Gastroesophageal sphincter (tissue), 4 donors: ENCODE results near the gene WDCP. TPM values are rescaled to one million over a fixed set of nuclear protein-coding genes. Genes with fewer than 3 reads are reported as not detected.

Experiments used
- ATAC-seq: fragments of 150-250 bp; one replicate; pipeline ENCODE4 v1.9.1; 2016; ENCODE audit warnings: mild to moderate bottlenecking, moderate library complexity
- H3K27ac ChIP-seq, 4 donors: fragments of 200-600 bp; sonication (generic) in 3 of 4; 1 replicate in 3 of 4; 2 replicates in 1 of 4; pipeline ENCODE4 v1.5.1; 2016 to 2019
- H3K27me3 ChIP-seq: fragments of 200-600 bp; sonication (generic); one replicate; pipeline ENCODE4 v1.5.1; 2019
- H3K36me3 ChIP-seq, 2 donors: fragments of 200-600 bp; sonication (generic); one replicate each; pipeline ENCODE4 v1.5.1; 2019; ENCODE audit warnings: control low read depth in 1 of 2
- H3K4me1 ChIP-seq, 3 donors: fragments of 200-600 bp; sonication (generic); 1 replicate in 2 of 3; 2 replicates in 1 of 3; pipeline ENCODE4 v1.5.1; 2016 to 2019; ENCODE audit warnings: control low read depth in 2 of 3
- H3K4me3 ChIP-seq, 2 donors: fragments of 200-600 bp; sonication (generic); one replicate each; pipeline ENCODE4 v1.5.1; 2019; ENCODE audit warnings: mild to moderate bottlenecking in 1 of 2, moderate library complexity in 1 of 2
- H3K9me3 ChIP-seq, 3 donors: fragments of 200-600 bp; sonication (generic); one replicate each; pipeline ENCODE4 v1.5.1; 2017 to 2019; ENCODE audit warnings: control low read depth in 2 of 3
- CTCF ChIP-seq, 4 experiments: fragments of 200-600 bp in 2 of 4; fragments of 450-650 bp in 2 of 4; sonication (generic) in 1 of 4; IDR thresholded peaks; one replicate each; pipeline ENCODE4 v1.5.1; 2017 to 2019; ENCODE audit warnings: antibody characterized with exemption in 4 of 4, mild to moderate bottlenecking in 2 of 4, moderate library complexity in 2 of 4
- EP300 ChIP-seq: sonication (generic); formaldehyde crosslinking; IDR thresholded peaks from one replicate; pipeline ENCODE4 v1.6.1; 2017; ENCODE audit warnings: antibody characterized with exemption, mild to moderate bottlenecking
- POLR2A ChIP-seq, 2 donors: fragments of 450-650 bp; IDR thresholded peaks; one replicate each; pipeline ENCODE4 v1.6.1; 2017; ENCODE audit warnings: antibody characterized with exemption in 2 of 2, mild to moderate bottlenecking in 2 of 2, moderate library complexity in 1 of 2
- POLR2AphosphoS5 ChIP-seq: sonication (generic); formaldehyde crosslinking; IDR thresholded peaks from one replicate; pipeline ENCODE4 v1.6.1; 2017; ENCODE audit warnings: antibody characterized with exemption
- WGBS, 2 donors: methylation state at CpG; one replicate each; pipeline ENCODE4 v1.1.5; 2018; ENCODE audit warnings: low coverage in 1 of 2; 5-methylcytosine and 5-hydroxymethylcytosine counted together
- total RNA-seq, 4 donors: library from RNA; depleted of rRNA; stranded (reverse); fragments of >200 nt; gene quantifications; one replicate each; pipeline ENCODE4 v1.1.0, GENCODE V29; 2016

WDCP gene
- total RNA-seq, 4 donors from 2014 or later = 5.9 to 7.3 (median 6.4) TPM

GRCh38 chr2:24007693-24008092, 39.5 kb downstream of the WDCP start:
- Histone ChIP-seq H3K4me3 (no peak overlapping the region), H3K27ac (no peak overlapping the region), H3K36me3 (peaks cover 0 to 4% of the 10 kb centered on the region in 2 donors), H3K9me3 (no peaks in the 10 kb centered on the region), H3K27me3 (peaks cover 37% of the 10 kb centered on the region), H3K4me1 (peaks cover 0 to 18% (median 8%) of the 10 kb centered on the region in 3 donors)
- ATAC-seq = no peak
- TF ChIP-seq POLR2A (IDR thresholded peaks at IDR 0.05) (no peak), CTCF (IDR thresholded peaks at IDR 0.05) (no peak), EP300 (no peak), POLR2AphosphoS5 (no peak)

GRCh38 chr2:23994567-23994966, 52.6 kb downstream of the WDCP start:
- WGBS, 2 donors = 17 to 24% methylated on average over 1 of the region's 1 CpG
- Histone ChIP-seq H3K9me3 (no peaks in the 10 kb centered on the region), H3K27ac (no peak overlapping the region), H3K4me1 (no peaks in the 10 kb centered on the region), H3K4me3 (no peak overlapping the region), H3K27me3 (no peaks in the 10 kb centered on the region), H3K36me3 (peaks cover 0 to 28% of the 10 kb centered on the region in 2 donors)
- no peak for ATAC-seq
- TF ChIP-seq POLR2A (IDR thresholded peaks at IDR 0.05) (no peak), CTCF (IDR thresholded peaks at IDR 0.05) (no peak), POLR2AphosphoS5 (no peak), EP300 (no peak)

- 99 to 100% methylated on average over 7 to 8 of the region's 8 CpGs for whole genome bisulfite sequencing, 2 donors
- Histone ChIP-seq H3K27me3 (no peaks in the 10 kb centered on the region), H3K4me1 (no peaks in the 10 kb centered on the region), H3K9me3 (no peaks in the 10 kb centered on the region), H3K27ac (no peak overlapping the region), H3K36me3 (peaks cover 0 to 29% of the 10 kb centered on the region in 2 donors), H3K4me3 (no peak overlapping the region)
- TF ChIP-seq CTCF (IDR thresholded peaks at IDR 0.05) (no peak), EP300 (no peak), POLR2AphosphoS5 (no peak), POLR2A (IDR thresholded peaks at IDR 0.05) (no peak)
- ATAC-seq = no peak
Observed at GRCh38 chr2:23993736-23994269, 53.4 kb downstream of the WDCP start.

- ATAC-seq = no peak
- Histone ChIP-seq H3K36me3 (peaks cover 0 to 27% of the 10 kb centered on the region in 2 donors), H3K4me3 (no peak overlapping the region), H3K27me3 (no peaks in the 10 kb centered on the region), H3K9me3 (no peaks in the 10 kb centered on the region), H3K4me1 (no peaks in the 10 kb centered on the region), H3K27ac (no peak overlapping the region)
- WGBS, 2 donors = 58 to 62% methylated on average over 1 of the region's 1 CpG
- TF ChIP-seq POLR2A (IDR thresholded peaks at IDR 0.05) (no peak), POLR2AphosphoS5 (no peak), EP300 (no peak), CTCF (IDR thresholded peaks at IDR 0.05) (no peak)
Observed at GRCh38 chr2:23992931-23993330, 54.3 kb downstream of the WDCP start.

GRCh38 chr2:23988371-23988770, 58.8 kb downstream of the WDCP start:
- Histone ChIP-seq H3K36me3 (peaks cover 0 to 66% of the 10 kb centered on the region in 2 donors), H3K27me3 (no peaks in the 10 kb centered on the region), H3K4me1 (no peaks in the 10 kb centered on the region), H3K4me3 (no peak overlapping the region), H3K9me3 (no peaks in the 10 kb centered on the region), H3K27ac (no peak overlapping the region)
- TF ChIP-seq EP300 = no peak
- no peak for TF ChIP-seq POLR2AphosphoS5
- TF ChIP-seq CTCF (IDR thresholded peaks at IDR 0.05) = no peak
- TF ChIP-seq POLR2A (IDR thresholded peaks at IDR 0.05) = no peak
- no peak for ATAC-seq
- 59 to 65% methylated on average over 2 of the region's 2 CpGs for WGBS, 2 donors
